Measurements from ENCODE around the gene NPAS3. TPM values are rescaled to one million over a fixed set of nuclear protein-coding genes. Genes with fewer than 3 reads are reported as not detected.

NPAS3 gene
- total RNA-seq, 1 donor, result 0.86 TPM

- DNase-seq (ENCODE audit: low read depth), result no peak
- no peak overlapping the region for H3K4me3 ChIP-seq (ENCODE audit: low read depth, low read length)
- no peak for TF ChIP-seq CTCF (IDR thresholded peaks at IDR 0.05; ENCODE audit: insufficient read depth, low read depth, low read length)
Observed at GRCh38 chr14:33742166-33742565, 803.5 kb downstream of the NPAS3 start.

GRCh38 chr14:33745163-33745562, 806.5 kb downstream of the NPAS3 start:
- no peak overlapping the region for H3K4me3 ChIP-seq (ENCODE audit: low read depth, low read length)
- no peak for TF ChIP-seq CTCF (IDR thresholded peaks at IDR 0.05; ENCODE audit: insufficient read depth, low read depth, low read length)
- DNase-seq (ENCODE audit: low read depth), result no peak

- DNase-seq (ENCODE audit: low read depth), result no peak
- TF ChIP-seq CTCF (IDR thresholded peaks at IDR 0.05; ENCODE audit: insufficient read depth, low read depth, low read length), result no peak
- H3K4me3 ChIP-seq (ENCODE audit: low read depth, low read length), result no peak overlapping the region
Observed at GRCh38 chr14:33747749-33748148, 809.1 kb downstream of the NPAS3 start.

GRCh38 chr14:33754261-33754660, 815.6 kb downstream of the NPAS3 start:
- TF ChIP-seq CTCF (IDR thresholded peaks at IDR 0.05; ENCODE audit: insufficient read depth, low read depth, low read length), result no peak
- no peak for DNase-seq (ENCODE audit: low read depth)
- no peak overlapping the region for H3K4me3 ChIP-seq (ENCODE audit: low read depth, low read length)

- no peak for DNase-seq (ENCODE audit: low read depth)
- TF ChIP-seq CTCF (IDR thresholded peaks at IDR 0.05; ENCODE audit: insufficient read depth, low read depth, low read length), result no peak
- no peak overlapping the region for H3K4me3 ChIP-seq (ENCODE audit: low read depth, low read length)
Observed at GRCh38 chr14:33755358-33755757, 816.7 kb downstream of the NPAS3 start.

GRCh38 chr14:33756833-33757232, 818.2 kb downstream of the NPAS3 start:
- no peak for DNase-seq (ENCODE audit: low read depth)
- TF ChIP-seq CTCF (IDR thresholded peaks at IDR 0.05; ENCODE audit: insufficient read depth, low read depth, low read length), result no peak
- H3K4me3 ChIP-seq (ENCODE audit: low read depth, low read length), result no peak overlapping the region

GRCh38 chr14:33758547-33758946, 819.9 kb downstream of the NPAS3 start:
- no peak for TF ChIP-seq CTCF (IDR thresholded peaks at IDR 0.05; ENCODE audit: insufficient read depth, low read depth, low read length)
- H3K4me3 ChIP-seq (ENCODE audit: low read depth, low read length), result no peak overlapping the region
- no peak for DNase-seq (ENCODE audit: low read depth)

Data from fibroblast of villous mesenchyme (primary cell).